ENCODE results near the gene AKNAD1.

AKNAD1 gene

GRCh38 chr1:108862698-108863477, 6.0 kb upstream of the AKNAD1 start:
- DNase-seq, result peak; percentile 13 to 37

- DNase-seq, result no peak
Measured at GRCh38 chr1:108862017-108862610, 5.2 kb upstream of the AKNAD1 start.

- DNase-seq, result no peak
Measured at GRCh38 chr1:108861566-108861965, 4.7 kb upstream of the AKNAD1 start.

- DNase-seq, result no peak
Measured at GRCh38 chr1:108860190-108860907, 3.5 kb upstream of the AKNAD1 start.

DNA sequence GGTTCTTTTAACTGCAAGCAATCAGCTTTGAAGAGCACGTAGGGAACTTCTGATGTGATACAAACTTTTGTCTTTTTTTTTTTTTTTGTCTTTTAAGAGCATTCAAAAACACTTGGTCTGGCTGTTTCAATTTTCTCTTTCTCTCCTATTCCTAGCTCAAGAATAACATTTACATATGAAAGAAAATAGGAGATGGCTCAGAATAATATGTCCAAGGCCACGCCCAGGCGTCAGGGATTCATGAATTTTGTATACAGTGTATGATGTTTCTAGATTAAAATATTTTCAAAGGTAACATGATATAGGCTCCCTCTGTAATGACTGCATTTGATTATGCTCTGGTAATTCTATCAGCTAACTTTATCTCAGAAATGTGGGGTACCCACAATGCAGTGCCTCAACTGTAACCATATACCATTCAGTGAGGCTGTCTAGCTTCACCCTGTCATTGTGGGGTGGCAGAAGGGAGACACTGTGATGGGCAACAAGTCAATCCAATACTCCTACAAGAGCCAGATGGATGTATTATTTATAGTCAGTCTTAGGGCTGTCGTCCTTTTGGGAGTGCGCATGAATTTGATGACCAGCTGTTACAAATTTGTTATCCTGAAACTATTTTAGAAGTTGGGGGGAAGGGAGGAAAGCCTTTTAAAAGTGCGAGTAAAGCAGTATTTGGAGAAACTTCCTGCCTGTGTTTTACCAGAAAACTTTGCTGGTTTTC, 1.5 kb upstream of the AKNAD1 start:
- no peak for DNase-seq

- DNase-seq, result no peak
Measured at GRCh38 chr1:108854221-108855019, 2.5 kb downstream of the AKNAD1 start.

DNA sequence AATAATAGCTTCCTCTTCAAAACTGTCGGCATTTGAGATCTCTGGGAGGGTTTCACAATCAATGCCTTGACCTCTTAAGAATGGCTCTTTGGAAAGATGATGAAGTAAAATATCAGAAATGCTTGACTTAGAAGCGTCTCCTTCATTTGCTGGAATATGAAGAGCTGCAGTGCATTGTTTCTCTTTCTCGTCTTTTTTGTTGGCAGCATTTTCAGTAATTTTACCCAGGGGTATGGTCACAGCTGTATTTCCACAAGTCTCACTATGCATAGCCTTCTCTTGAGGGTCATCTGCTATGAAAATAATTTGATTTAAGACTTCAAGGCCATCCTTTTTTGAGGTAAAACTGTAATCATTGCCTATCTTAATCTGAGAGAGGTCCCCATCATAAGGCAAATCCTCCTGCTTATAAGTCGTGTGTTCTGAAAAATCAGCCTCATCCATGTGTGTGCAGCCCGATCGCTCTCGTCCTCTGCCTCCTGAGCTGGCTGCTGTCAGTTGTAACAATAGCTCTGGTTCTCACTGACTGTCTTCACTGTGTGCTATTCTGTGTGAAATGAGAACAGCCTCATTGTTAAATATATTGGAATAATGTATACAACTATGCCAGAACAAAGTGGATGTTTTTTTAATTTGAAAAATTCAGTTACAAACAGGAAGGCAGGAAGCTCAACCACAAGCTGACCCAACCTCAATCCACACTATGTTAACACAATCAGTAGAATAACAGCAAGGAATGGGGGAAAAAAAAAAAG, 4.5 kb downstream of the AKNAD1 start:
- DNase-seq, result peak in 1 of 2 donors; percentile 30

- DNase-seq, result no peak
Measured at GRCh38 chr1:108851567-108851966, 5.3 kb downstream of the AKNAD1 start.

DNA sequence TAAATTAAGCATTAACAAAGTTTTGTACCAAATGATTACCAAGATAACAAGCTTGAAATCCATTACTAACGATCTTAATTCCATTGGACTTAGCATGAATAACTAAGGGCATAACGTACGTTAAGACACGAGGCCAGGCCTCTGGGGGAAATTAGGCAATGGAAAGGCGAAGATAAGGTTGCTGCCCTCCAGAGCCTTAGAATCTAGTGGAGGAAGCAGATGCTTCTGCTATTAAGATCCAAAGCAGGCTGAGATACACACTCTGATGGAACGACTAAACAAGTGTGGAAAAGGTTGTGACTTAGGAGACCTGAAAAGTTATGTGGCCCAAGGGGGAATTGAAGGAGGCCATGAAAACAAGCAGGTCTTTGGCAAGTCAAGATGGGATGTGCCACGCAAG, 6.0 kb downstream of the AKNAD1 start:
- no peak for DNase-seq

GRCh38 chr1:108848806-108849205, 8.1 kb downstream of the AKNAD1 start:
- DNase-seq, result no peak

GRCh38 chr1:108847494-108847893, 9.4 kb downstream of the AKNAD1 start:
- no peak for DNase-seq

- DNase-seq, result no peak
Measured at GRCh38 chr1:108845991-108846390, 10.9 kb downstream of the AKNAD1 start.

- DNase-seq, result no peak
Measured at GRCh38 chr1:108845446-108845845, 11.4 kb downstream of the AKNAD1 start.

- DNase-seq, result no peak
Measured at GRCh38 chr1:108843390-108844137, 13.3 kb downstream of the AKNAD1 start.

- no peak for DNase-seq
Measured at GRCh38 chr1:108842525-108843181, 14.2 kb downstream of the AKNAD1 start.

DNA sequence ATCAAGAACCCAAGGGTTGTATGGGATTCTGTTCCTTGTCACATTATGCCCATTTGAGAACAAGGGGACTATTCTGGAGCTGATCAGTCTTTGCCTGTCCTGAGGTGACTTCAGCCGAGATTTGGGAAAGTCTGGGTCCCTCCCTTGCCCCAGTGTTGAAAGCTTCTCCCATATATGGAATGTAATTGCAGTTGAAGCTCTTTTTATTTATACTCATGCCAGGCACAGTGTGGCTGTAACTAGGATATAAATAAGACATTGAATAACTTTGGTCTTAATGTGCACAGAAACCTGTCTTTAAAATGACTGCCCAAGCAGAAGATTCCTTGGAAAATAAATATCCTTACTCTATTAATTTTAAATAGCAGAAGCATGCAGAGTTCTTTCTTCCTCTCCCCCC, 15.2 kb downstream of the AKNAD1 start:
- DNase-seq, result no peak

GRCh38 chr1:108832929-108833328, 24.0 kb downstream of the AKNAD1 start:
- DNase-seq, result no peak

- no peak for DNase-seq
Measured at GRCh38 chr1:108831225-108831624, 25.7 kb downstream of the AKNAD1 start.

DNA sequence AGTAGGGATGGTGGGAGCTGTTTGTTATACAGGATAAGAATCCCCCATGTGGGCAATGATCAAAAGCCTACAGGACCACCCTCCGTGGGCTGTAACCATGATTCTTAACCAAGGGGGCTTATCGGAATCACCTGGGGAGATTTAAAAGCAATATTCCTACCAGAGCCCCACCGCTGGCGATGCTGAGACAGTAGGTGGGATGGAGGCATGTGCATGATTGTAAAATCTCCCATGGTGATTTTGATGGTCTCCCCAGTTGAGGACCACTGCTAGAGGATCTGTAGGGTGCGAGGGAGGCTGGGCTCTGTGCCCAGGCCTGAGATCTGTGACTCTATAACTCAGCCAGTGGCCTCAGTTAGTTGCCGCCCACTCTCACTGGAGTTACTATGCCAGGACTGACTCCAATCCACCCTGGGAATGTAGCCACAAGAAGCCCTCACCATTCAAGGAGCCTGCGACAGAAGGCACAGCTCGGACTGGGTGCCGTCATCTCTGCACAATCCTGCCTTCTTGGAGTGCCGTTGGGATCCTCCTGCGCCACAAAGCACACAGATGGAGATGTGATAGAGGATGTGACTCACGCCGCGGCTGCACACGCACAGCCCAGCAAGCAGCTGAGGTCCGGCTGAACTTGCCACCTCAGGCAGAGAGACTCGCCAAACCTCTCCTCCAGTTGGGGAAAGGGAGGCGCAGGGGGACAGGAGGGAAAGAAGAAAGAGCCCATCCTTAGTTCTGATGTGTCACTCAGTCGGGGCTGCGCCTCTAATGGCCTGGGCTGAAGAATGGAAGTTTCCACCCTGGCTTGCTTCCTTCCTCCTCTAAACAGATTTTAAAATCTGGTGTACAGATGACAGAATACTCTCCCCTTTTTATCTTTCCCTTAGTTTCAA, 26.5 kb downstream of the AKNAD1 start:
- DNase-seq, result no peak

All from inflammatory macrophage treated with lipopolysaccharide for 1 hour (primary cell).